Measurements from ENCODE around the gene CCDC38.

Gene CCDC38

DNA sequence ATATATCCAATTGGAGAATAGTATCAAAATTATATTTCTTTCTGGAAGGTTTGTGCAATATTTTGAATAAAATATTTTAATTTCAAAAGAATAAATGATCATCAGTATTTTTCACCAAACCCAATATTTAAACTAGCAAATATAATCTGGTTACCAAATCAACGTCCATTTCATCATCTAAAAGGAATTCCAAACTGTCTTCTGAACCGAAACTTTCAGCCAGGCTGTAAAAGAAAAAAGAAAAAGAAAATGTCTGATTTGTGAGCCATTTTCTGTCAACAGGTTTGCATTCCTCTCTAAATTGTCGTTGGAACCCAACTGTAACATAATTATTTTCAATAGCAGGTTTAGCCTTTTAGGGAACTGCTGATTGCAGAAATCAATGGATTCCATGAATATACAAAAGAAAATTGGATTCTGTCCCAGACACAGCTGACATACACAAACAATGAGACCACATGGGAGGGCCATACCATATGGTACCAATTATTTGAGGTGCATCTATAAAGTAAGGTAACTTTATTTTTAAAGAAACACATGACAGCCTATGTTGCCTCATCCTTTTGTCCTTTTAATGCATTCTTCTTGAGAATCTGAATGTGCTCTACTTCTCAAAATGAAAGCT is 61.0 kb downstream of the CCDC38 start:
- no peaks in the 10 kb centered on the region for H3K27me3 ChIP-seq (ENCODE audit: insufficient read depth, low read depth, severe bottlenecking)
- TF ChIP-seq, protein P1, sequence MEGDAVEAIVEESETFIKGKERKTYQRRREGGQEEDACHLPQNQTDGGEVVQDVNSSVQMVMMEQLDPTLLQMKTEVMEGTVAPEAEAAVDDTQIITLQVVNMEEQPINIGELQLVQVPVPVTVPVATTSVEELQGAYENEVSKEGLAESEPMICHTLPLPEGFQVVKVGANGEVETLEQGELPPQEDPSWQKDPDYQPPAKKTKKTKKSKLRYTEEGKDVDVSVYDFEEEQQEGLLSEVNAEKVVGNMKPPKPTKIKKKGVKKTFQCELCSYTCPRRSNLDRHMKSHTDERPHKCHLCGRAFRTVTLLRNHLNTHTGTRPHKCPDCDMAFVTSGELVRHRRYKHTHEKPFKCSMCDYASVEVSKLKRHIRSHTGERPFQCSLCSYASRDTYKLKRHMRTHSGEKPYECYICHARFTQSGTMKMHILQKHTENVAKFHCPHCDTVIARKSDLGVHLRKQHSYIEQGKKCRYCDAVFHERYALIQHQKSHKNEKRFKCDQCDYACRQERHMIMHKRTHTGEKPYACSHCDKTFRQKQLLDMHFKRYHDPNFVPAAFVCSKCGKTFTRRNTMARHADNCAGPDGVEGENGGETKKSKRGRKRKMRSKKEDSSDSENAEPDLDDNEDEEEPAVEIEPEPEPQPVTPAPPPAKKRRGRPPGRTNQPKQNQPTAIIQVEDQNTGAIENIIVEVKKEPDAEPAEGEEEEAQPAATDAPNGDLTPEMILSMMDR (IDR thresholded peaks at IDR 0.05; ENCODE audit: low read depth, low read length): no peak
- DNase-seq: no peak
- H3K27ac ChIP-seq: no peak overlapping the region
- H3K4me3 ChIP-seq (ENCODE audit: low read depth, low read length): no peak overlapping the region
- no peaks in the 10 kb centered on the region for H3K36me3 ChIP-seq
- H3K9me3 ChIP-seq (ENCODE audit: severe bottlenecking): no peaks in the 10 kb centered on the region

DNA sequence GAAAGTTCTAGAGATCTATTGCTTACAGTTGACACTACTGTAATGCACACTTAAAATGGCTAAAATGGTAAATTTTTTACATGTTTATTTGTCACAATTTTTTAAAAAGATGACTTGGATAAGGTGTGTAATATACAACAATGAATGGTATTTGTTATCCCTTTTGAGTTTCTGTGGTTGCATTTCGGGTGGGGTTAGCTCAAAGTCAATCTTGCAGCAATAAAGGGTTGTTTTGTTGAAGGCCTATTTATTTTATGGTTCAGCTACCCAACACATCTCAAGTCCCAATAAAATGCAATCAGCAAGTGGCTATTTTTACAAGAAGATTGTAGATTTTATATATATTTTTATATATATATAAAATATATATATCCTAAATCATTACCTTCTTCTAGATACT is 61.5 kb downstream of the CCDC38 start:
- DNase-seq: no peak
- Histone ChIP-seq H3K36me3 (no peaks in the 10 kb centered on the region), H3K9me3 (ENCODE audit: severe bottlenecking) (no peaks in the 10 kb centered on the region), H3K27ac (no peak overlapping the region), H3K27me3 (ENCODE audit: insufficient read depth, low read depth, severe bottlenecking) (no peaks in the 10 kb centered on the region), H3K4me3 (ENCODE audit: low read depth, low read length) (no peak overlapping the region)
- TF ChIP-seq, protein P1 (IDR thresholded peaks at IDR 0.05; ENCODE audit: low read depth, low read length): no peak

DNA sequence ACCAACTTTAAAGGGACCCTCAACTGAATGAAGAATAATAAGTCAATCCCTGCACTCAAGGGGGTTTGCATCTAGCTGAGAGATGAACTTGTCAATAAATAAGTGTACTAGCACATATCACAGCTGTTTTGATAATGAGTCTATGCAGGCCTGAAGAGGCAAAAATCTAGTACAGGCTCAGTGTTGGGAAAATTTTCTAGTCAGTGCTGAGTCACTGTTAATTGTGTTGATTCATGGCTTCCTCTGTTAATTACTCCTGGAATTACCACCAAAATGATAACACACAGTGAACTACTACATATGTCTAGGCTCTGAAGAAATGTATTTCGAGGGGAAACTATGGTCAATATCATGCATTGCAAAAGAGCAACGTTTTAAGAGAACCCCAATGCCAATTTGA is 64.8 kb downstream of the CCDC38 start:
- H3K36me3 ChIP-seq: no peaks in the 10 kb centered on the region
- TF ChIP-seq, protein P1 (IDR thresholded peaks at IDR 0.05; ENCODE audit: low read depth, low read length): no peak
- no peak overlapping the region for H3K4me3 ChIP-seq (ENCODE audit: low read depth, low read length)
- no peaks in the 10 kb centered on the region for H3K27me3 ChIP-seq (ENCODE audit: insufficient read depth, low read depth, severe bottlenecking)
- DNase-seq: no peak
- no peak overlapping the region for H3K27ac ChIP-seq
- H3K9me3 ChIP-seq (ENCODE audit: severe bottlenecking): no peaks in the 10 kb centered on the region

DNA sequence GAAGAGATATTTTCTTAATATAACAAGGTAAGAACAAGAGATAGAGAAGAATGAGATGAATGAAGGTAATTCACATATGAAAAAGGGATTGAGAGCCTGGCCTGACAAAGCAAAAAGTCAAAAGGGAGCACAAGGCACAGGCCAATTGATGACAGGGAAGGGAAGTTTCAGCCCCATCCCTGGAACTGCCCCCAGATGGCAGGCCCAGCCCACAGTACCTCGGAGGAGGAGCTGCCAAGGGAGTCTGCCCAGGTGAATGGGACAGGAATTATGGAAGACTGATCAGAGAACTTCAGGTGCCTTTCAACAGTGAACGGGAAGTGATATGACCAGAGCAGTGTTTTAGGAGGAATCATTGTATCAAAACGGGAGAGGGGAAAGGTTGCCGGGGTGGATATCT is 68.0 kb downstream of the CCDC38 start:
- no peak for DNase-seq
- Histone ChIP-seq H3K4me3 (ENCODE audit: low read depth, low read length) (no peak overlapping the region), H3K36me3 (peaks cover 13% of the 10 kb centered on the region; the same call in 1 of the 2 replicates), H3K27ac (no peak overlapping the region), H3K9me3 (ENCODE audit: severe bottlenecking) (no peaks in the 10 kb centered on the region), H3K27me3 (ENCODE audit: insufficient read depth, low read depth, severe bottlenecking) (no peaks in the 10 kb centered on the region)
- TF ChIP-seq, protein P1 (IDR thresholded peaks at IDR 0.05; ENCODE audit: low read depth, low read length): no peak

DNA sequence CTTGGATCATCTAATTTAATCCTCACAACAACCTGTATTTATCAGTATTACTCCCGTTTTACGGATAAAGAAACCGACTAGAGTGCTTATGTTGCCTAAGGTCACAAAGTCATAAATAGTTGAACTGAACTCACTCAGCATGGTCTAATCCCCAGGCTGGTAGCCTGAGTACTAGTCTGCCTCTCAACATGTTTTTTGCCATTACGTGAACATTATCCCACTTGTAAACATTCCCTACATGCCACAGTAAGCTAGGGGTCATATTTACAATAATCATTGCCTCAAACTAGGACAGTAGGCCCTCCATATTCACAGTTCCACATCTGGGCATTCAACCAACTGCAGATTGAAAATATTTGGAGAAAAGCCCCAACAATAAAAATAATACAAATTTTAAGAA is 71.5 kb downstream of the CCDC38 start:
- Histone ChIP-seq H3K27ac (no peak overlapping the region), H3K27me3 (ENCODE audit: insufficient read depth, low read depth, severe bottlenecking) (no peaks in the 10 kb centered on the region), H3K9me3 (ENCODE audit: severe bottlenecking) (no peaks in the 10 kb centered on the region), H3K36me3 (peaks cover 40% of the 10 kb centered on the region), H3K4me3 (ENCODE audit: low read depth, low read length) (no peak overlapping the region)
- no peak for DNase-seq
- TF ChIP-seq, protein P1 (IDR thresholded peaks at IDR 0.05; ENCODE audit: low read depth, low read length): no peak

DNA sequence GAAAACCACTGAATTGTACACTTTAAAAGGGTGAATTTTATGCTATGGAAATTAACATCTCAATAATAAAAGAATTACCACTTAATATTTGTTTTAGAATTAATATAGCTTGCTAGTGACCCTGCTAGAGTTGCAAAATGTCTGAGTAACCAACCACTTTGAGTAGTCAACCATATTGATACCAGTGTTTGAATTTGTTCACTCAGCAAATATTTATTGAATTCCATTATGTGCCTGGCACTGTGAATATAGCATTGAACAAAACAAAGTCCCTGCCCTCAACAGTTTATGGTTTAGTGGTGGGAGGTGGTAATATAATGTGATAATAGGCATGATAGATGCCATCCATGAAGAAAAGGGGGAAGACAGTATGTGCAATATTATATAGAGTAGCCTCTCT is 79.1 kb downstream of the CCDC38 start:
- Histone ChIP-seq H3K27me3 (ENCODE audit: insufficient read depth, low read depth, severe bottlenecking) (no peaks in the 10 kb centered on the region), H3K9me3 (ENCODE audit: severe bottlenecking) (no peaks in the 10 kb centered on the region), H3K36me3 (peaks cover 80% of the 10 kb centered on the region), H3K4me3 (ENCODE audit: low read depth, low read length) (no peak overlapping the region), H3K27ac (no peak overlapping the region)
- no peak for DNase-seq
- TF ChIP-seq, protein P1 (IDR thresholded peaks at IDR 0.05; ENCODE audit: low read depth, low read length): no peak
